ENCODE measurements around the gene LCMT1. TPM values are rescaled to one million over a fixed set of nuclear protein-coding genes. Genes with fewer than 3 reads are reported as not detected.

Gene LCMT1
- total and polyA plus RNA-seq, 2 experiments from 2014 or later: 30.3 to 50.5 TPM

- H3K27ac ChIP-seq: no peak overlapping the region
- WGBS, 2 experiments (ENCODE audit: low coverage in 1 of 2, low lambda C conversion rate in 2 of 2, missing lambda C conversion rate in 2 of 2): 90 to 93% methylated on average over 6 of the region's 6 CpGs
- in situ Hi-C loops (cut with MboI): no loop called here
Observed at GRCh38 chr16:25189305-25189704, 77.8 kb downstream of the LCMT1 start.

GRCh38 chr16:25192096-25192495, 80.6 kb downstream of the LCMT1 start:
- Histone ChIP-seq H3K79me2 (ENCODE audit: insufficient read depth) (no peaks in the 10 kb centered on the region), H3K9ac (no peak overlapping the region), H3F3A (ENCODE audit: insufficient read depth) (no peaks in the 10 kb centered on the region), H3K9me3 (ENCODE audit: low read depth) (no peaks in the 10 kb centered on the region), H3K4me2 (ENCODE audit: unreplicated experiment) (no peak overlapping the region), H3K9me2 (ENCODE audit: insufficient read depth) (no peaks in the 10 kb centered on the region), H4K20me1 (ENCODE audit: insufficient read depth) (no peaks in the 10 kb centered on the region), H3K4me3 (no peak overlapping the region), H2AFZ (no peak overlapping the region), H3K27me3 (replicated peaks; ENCODE audit: insufficient read depth) (no peaks in the 10 kb centered on the region), H3K36me3 (ENCODE audit: low read depth) (no peaks in the 10 kb centered on the region), H3K27ac (no peak overlapping the region), H3K4me1 (ENCODE audit: insufficient read depth) (no peaks in the 10 kb centered on the region)
- in situ Hi-C loops (cut with MboI): no loop called here
- TF ChIP-seq EZH2phosphoT487 (IDR thresholded peaks at IDR 0.05; ENCODE audit: insufficient read depth, low read depth) (no peak), EZH2 (IDR thresholded peaks at IDR 0.05; ENCODE audit: insufficient read depth, poor library complexity, severe bottlenecking) (no peak)
- 21 to 24% methylated on average over 6 of the region's 6 CpGs for WGBS, 2 experiments (ENCODE audit: low coverage in 1 of 2, low lambda C conversion rate in 2 of 2, missing lambda C conversion rate in 2 of 2)
- DNase-seq: peak; percentile 59

More at GRCh38 chr16:25189305-25189704, 77.8 kb downstream of the LCMT1 start:
- Histone ChIP-seq H2AFZ (no peak overlapping the region), H3K36me3 (ENCODE audit: low read depth) (no peaks in the 10 kb centered on the region), H4K20me1 (ENCODE audit: insufficient read depth) (no peaks in the 10 kb centered on the region), H3K27me3 (replicated peaks; ENCODE audit: insufficient read depth) (no peaks in the 10 kb centered on the region), H3K4me2 (ENCODE audit: unreplicated experiment) (no peak overlapping the region), H3K4me1 (ENCODE audit: insufficient read depth) (no peaks in the 10 kb centered on the region), H3K9me2 (ENCODE audit: insufficient read depth) (no peaks in the 10 kb centered on the region), H3F3A (ENCODE audit: insufficient read depth) (no peaks in the 10 kb centered on the region; the same call in 1 of the 2 replicates), H3K9me3 (ENCODE audit: low read depth) (no peaks in the 10 kb centered on the region), H3K9ac (no peak overlapping the region), H3K79me2 (ENCODE audit: insufficient read depth) (no peaks in the 10 kb centered on the region), H3K4me3 (no peak overlapping the region)
- no peak for DNase-seq
- TF ChIP-seq EZH2 (IDR thresholded peaks at IDR 0.05; ENCODE audit: insufficient read depth, poor library complexity, severe bottlenecking) (no peak), EZH2phosphoT487 (IDR thresholded peaks at IDR 0.05; ENCODE audit: insufficient read depth, low read depth) (no peak)

GRCh38 chr16:25194273-25194878, 82.8 kb downstream of the LCMT1 start:
- Histone ChIP-seq H2AFZ (no peak overlapping the region), H3K27me3 (replicated peaks; ENCODE audit: insufficient read depth) (no peaks in the 10 kb centered on the region), H3K36me3 (ENCODE audit: low read depth) (no peaks in the 10 kb centered on the region), H4K20me1 (ENCODE audit: insufficient read depth) (no peaks in the 10 kb centered on the region), H3K4me1 (ENCODE audit: insufficient read depth) (0 out of 2 replicates have a peak, but pooled peaks cover 8% of the 10 kb centered on the region), H3K9me2 (ENCODE audit: insufficient read depth) (no peaks in the 10 kb centered on the region), H3K9ac (no peak overlapping the region), H3K4me2 (ENCODE audit: unreplicated experiment) (no peak overlapping the region), H3K4me3 (no peak overlapping the region), H3F3A (ENCODE audit: insufficient read depth) (no peaks in the 10 kb centered on the region), H3K27ac (no peak overlapping the region), H3K79me2 (ENCODE audit: insufficient read depth) (no peaks in the 10 kb centered on the region), H3K9me3 (ENCODE audit: low read depth) (no peaks in the 10 kb centered on the region)
- in situ Hi-C loops (cut with MboI): no loop called here
- no peak for DNase-seq
- TF ChIP-seq EZH2phosphoT487 (IDR thresholded peaks at IDR 0.05; ENCODE audit: insufficient read depth, low read depth): no peak
- no peak for TF ChIP-seq EZH2 (IDR thresholded peaks at IDR 0.05; ENCODE audit: insufficient read depth, poor library complexity, severe bottlenecking)
- WGBS, 2 experiments (ENCODE audit: low coverage in 1 of 2, low lambda C conversion rate in 2 of 2, missing lambda C conversion rate in 2 of 2): 77 to 78% methylated on average over 7 of the region's 7 CpGs

- WGBS, 2 experiments (ENCODE audit: low coverage in 1 of 2, low lambda C conversion rate in 2 of 2, missing lambda C conversion rate in 2 of 2): 4% methylated on average over 4 of the region's 4 CpGs
- TF ChIP-seq EZH2phosphoT487 (IDR thresholded peaks at IDR 0.05; ENCODE audit: insufficient read depth, low read depth) (no peak), EZH2 (IDR thresholded peaks at IDR 0.05; ENCODE audit: insufficient read depth, poor library complexity, severe bottlenecking) (no peak)
- Histone ChIP-seq H3K27me3 (replicated peaks; ENCODE audit: insufficient read depth) (no peaks in the 10 kb centered on the region), H3K79me2 (ENCODE audit: insufficient read depth) (no peaks in the 10 kb centered on the region), H3K9ac (no peak overlapping the region), H2AFZ (no peak overlapping the region), H3K9me3 (ENCODE audit: low read depth) (no peaks in the 10 kb centered on the region), H3K36me3 (ENCODE audit: low read depth) (no peaks in the 10 kb centered on the region), H3F3A (ENCODE audit: insufficient read depth) (no peaks in the 10 kb centered on the region), H3K27ac (no peak overlapping the region), H4K20me1 (ENCODE audit: insufficient read depth) (no peaks in the 10 kb centered on the region), H3K9me2 (ENCODE audit: insufficient read depth) (no peaks in the 10 kb centered on the region), H3K4me1 (ENCODE audit: insufficient read depth) (0 out of 2 replicates have a peak, but pooled peaks cover 8% of the 10 kb centered on the region), H3K4me2 (ENCODE audit: unreplicated experiment) (no peak overlapping the region), H3K4me3 (no peak overlapping the region)
- in situ Hi-C loops (cut with MboI): no loop called here
- DNase-seq: peak; percentile 61
Observed at GRCh38 chr16:25198021-25198420, 86.5 kb downstream of the LCMT1 start.

Data from GM23248 (cell line).